Fibroblast of lung (primary cell): ENCODE data around the gene FAM135A.

ENCODE experiments used
- EZH2 ChIP-seq: IDR thresholded peaks from 2 replicates; pipeline ENCODE4 v1.5.1; 2012; ENCODE audit warnings: low read length, control low read depth, mild to moderate bottlenecking; ENCODE audit errors: missing control alignments
- TF ChIP-seq, protein P1 (sequence below), 2 donors: IDR thresholded peaks in 1 of 2; conservative IDR thresholded peaks in 1 of 2; 1 replicate in 1 of 2; 2 replicates in 1 of 2; pipeline ENCODE4 v1.5.1; 2011 to 2012; ENCODE audit warnings: low read length in 2 of 2, control low read depth in 1 of 2, inconsistent platforms in 1 of 2, low read depth in 1 of 2, mild to moderate bottlenecking in 1 of 2

DNA sequence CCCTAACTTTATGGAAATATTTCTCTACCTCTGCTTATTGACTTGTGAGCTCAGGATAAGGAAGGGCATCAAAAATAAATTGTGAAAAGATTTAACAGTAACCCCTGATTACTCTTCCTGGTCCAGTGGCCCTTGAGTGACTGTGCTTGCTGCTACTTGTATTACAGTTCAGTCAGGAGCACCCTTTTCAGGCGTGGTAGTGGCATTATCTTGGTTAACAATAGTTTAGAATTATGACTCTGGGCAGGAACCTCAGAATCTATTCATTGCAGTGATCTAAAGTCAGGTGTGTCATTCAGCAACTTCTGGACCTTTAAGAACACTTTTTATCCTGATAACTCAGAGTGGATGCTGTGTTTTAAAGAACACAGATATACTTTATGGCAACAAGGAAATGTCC lies 43.4 kb downstream of the FAM135A start:
- TF ChIP-seq, protein P1, sequence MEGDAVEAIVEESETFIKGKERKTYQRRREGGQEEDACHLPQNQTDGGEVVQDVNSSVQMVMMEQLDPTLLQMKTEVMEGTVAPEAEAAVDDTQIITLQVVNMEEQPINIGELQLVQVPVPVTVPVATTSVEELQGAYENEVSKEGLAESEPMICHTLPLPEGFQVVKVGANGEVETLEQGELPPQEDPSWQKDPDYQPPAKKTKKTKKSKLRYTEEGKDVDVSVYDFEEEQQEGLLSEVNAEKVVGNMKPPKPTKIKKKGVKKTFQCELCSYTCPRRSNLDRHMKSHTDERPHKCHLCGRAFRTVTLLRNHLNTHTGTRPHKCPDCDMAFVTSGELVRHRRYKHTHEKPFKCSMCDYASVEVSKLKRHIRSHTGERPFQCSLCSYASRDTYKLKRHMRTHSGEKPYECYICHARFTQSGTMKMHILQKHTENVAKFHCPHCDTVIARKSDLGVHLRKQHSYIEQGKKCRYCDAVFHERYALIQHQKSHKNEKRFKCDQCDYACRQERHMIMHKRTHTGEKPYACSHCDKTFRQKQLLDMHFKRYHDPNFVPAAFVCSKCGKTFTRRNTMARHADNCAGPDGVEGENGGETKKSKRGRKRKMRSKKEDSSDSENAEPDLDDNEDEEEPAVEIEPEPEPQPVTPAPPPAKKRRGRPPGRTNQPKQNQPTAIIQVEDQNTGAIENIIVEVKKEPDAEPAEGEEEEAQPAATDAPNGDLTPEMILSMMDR (conservative IDR thresholded peaks at IDR 0.05 in 1 of 2, IDR thresholded peaks at IDR 0.05 in 1 of 2; ENCODE audit: low read depth in 1 of 2, low read length in 2 of 2) = no peak
- no peak for TF ChIP-seq EZH2
